ENCODE results near the gene LRRC74A.
"Not testable (repeated sequence)": the region's sequence is repeated elsewhere in the genome, so short reads cannot be mapped to it uniquely, and the experiment has no call there.

DNA sequence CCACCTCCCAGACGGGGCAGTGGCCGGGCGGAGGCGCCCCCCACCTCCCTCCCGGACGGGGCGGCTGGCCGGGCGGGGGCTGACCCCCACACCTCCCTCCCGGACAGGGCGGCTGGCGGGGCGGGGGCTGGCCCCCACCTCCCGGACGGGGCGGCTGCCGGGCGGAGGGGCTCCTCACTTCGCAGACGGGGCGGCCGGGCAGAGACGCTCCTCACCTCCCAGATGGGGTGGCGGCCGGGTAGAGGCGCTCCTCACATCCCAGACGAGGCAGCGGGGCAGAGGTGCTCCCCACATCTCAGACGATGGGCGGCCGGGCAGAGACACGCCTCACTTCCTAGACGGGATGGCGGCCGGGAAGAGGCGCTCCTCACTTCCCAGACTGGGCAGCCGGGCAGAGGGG, 71.8 kb downstream of the LRRC74A start:
- TF ChIP-seq POLR2AphosphoS5, CTCF, POLR2A (IDR thresholded peaks at IDR 0.05): not testable (repeated sequence)
